CD4-positive, alpha-beta T cell (primary cell): ENCODE data around the gene DNAH9. TPM values are rescaled to one million over a fixed set of nuclear protein-coding genes. Genes with fewer than 3 reads are reported as not detected.

Source experiments
- ATAC-seq: fragments of 200-7000 bp; cut with Tn5 transposase; one replicate; pipeline ENCODE4 v1.10.0; 2022; ENCODE audit warnings: mild to moderate bottlenecking; ENCODE audit not compliant: poor library complexity
- CTCF ChIA-PET: fragments of 350-600 bp; sonication (Branson Sonifier 250); formaldehyde crosslinking; loops from one replicate; lab custom pipeline; 2021; ENCODE audit warnings: antibody characterized with exemption, inconsistent platforms; lab: Charles Lee
- POLR2A ChIA-PET: fragments of 350-600 bp; sonication (Branson Sonifier 250); formaldehyde crosslinking; loops from one replicate; lab custom pipeline; 2021; ENCODE audit warnings: antibody characterized with exemption, inconsistent platforms; lab: Charles Lee
- DNase-seq, 14 experiments: peaks; one replicate each; pipeline ENCODE4 v3.0.0-alpha.2; 2013 to 2020; ENCODE audit warnings: mixed read lengths in 2 of 14
- H3K27ac ChIP-seq, 2 donors: one replicate each; pipeline versions ENCODE4 v1.5.1 to v1.7.0; 2013; ENCODE audit warnings: low read length in 2 of 2, low read depth in 1 of 2, mild to moderate bottlenecking in 1 of 2
- H3K27me3 ChIP-seq, 2 experiments: 1 replicate in 1 of 2; 2 replicates in 1 of 2; pipeline versions ENCODE4 v1.6.1 to v1.7.0; 2013; ENCODE audit warnings: low read length in 2 of 2, control low read depth in 1 of 2, mild to moderate bottlenecking in 1 of 2, moderate library complexity in 1 of 2; ENCODE audit not compliant: insufficient read depth in 2 of 2, control insufficient read depth in 1 of 2
- H3K36me3 ChIP-seq: one replicate; pipeline ENCODE4 v1.6.1; 2013; ENCODE audit warnings: low read length, control low read depth; ENCODE audit not compliant: insufficient read depth
- H3K4me1 ChIP-seq: one replicate; pipeline ENCODE4 v1.6.1; 2013; ENCODE audit warnings: low read length, control low read depth; ENCODE audit not compliant: insufficient read depth
- H3K4me3 ChIP-seq: one replicate; pipeline ENCODE4 v1.5.1; 2013; ENCODE audit warnings: mild to moderate bottlenecking, low read length, moderate library complexity
- H3K9me3 ChIP-seq, 2 experiments: 1 replicate in 1 of 2; 2 replicates in 1 of 2; pipeline versions ENCODE4 v1.6.1 to v1.7.0; 2013; ENCODE audit warnings: low read length in 2 of 2, mild to moderate bottlenecking in 2 of 2, control low read depth in 1 of 2, moderate library complexity in 1 of 2; ENCODE audit not compliant: control insufficient read depth in 1 of 2, insufficient read depth in 1 of 2
- H3K27ac Mint-ChIP-seq: one replicate; pipeline ENCODE4 v1.8.0; 2020; ENCODE audit warnings: mixed read lengths
- H3K27me3 Mint-ChIP-seq: one replicate; pipeline ENCODE4 v1.8.0; 2021; ENCODE audit warnings: mixed read lengths
- H3K36me3 Mint-ChIP-seq: one replicate; pipeline ENCODE4 v1.8.0; 2021; ENCODE audit warnings: low read depth, mixed read lengths
- H3K4me1 Mint-ChIP-seq: one replicate; pipeline ENCODE4 v1.8.0; 2021; ENCODE audit warnings: low read depth, mixed read lengths
- H3K4me3 Mint-ChIP-seq: one replicate; pipeline ENCODE4 v1.8.0; 2020; ENCODE audit warnings: mild to moderate bottlenecking, mixed read lengths
- H3K9me3 Mint-ChIP-seq: one replicate; pipeline ENCODE4 v1.8.0; 2020; ENCODE audit warnings: mixed read lengths
- intact Hi-C, 2 experiments: fragments of 100-400 bp; cut with DNase I in 1 of 2; cut with micrococcal nuclease in 1 of 2; formaldehyde crosslinking; loops; one replicate each; pipeline versions ENCODE4 v1.15.1 to v1.9.0; 2023 to 2025; cut with DNase I, micrococcal nuclease
- total RNA-seq, 174 experiments: library from RNA in 2 of 174; stranded (reverse) in 2 of 174; gene quantifications; one replicate each; pipeline ENCODE4 v1.2.3 and lab custom pipeline; 2021 to 2026
- TF ChIP-seq, protein P1 (sequence below): fragments of 200-600 bp; IDR thresholded peaks from one replicate; pipeline ENCODE4 v1.8.0; 2022; ENCODE audit warnings: antibody characterized with exemption, mild to moderate bottlenecking

The DNAH9 gene
- total RNA-seq, 2 experiments from 2014 or later: not detected

DNA sequence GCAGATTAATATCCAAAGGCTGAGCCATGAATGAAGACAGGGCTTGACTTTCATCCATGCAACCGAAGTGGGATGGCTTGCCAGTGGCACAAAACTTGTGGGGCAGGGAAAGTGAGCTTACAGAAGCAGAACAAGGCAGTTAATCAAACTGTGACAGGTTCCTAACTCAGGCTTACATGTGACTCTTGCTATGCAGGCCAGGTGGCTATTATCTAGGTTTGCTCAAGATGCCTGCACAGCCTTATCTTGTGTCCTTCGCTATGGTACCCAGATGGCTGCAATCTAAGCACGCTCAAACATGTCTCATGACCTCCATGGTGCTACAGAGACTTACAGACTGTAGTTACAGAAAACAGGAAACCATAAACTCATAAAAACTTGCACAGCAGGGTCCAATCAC, 8.6 kb upstream of the DNAH9 start:
- intact Hi-C loops: no loop called here
- TF ChIP-seq, protein P1, sequence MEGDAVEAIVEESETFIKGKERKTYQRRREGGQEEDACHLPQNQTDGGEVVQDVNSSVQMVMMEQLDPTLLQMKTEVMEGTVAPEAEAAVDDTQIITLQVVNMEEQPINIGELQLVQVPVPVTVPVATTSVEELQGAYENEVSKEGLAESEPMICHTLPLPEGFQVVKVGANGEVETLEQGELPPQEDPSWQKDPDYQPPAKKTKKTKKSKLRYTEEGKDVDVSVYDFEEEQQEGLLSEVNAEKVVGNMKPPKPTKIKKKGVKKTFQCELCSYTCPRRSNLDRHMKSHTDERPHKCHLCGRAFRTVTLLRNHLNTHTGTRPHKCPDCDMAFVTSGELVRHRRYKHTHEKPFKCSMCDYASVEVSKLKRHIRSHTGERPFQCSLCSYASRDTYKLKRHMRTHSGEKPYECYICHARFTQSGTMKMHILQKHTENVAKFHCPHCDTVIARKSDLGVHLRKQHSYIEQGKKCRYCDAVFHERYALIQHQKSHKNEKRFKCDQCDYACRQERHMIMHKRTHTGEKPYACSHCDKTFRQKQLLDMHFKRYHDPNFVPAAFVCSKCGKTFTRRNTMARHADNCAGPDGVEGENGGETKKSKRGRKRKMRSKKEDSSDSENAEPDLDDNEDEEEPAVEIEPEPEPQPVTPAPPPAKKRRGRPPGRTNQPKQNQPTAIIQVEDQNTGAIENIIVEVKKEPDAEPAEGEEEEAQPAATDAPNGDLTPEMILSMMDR: no peak
- H3K9me3 ChIP-seq: peaks cover 0 to 4% of the 10 kb centered on the region in 2 experiments
- CTCF ChIA-PET: no interaction called here
- POLR2A ChIA-PET: no interaction called here
- Mint-ChIP-seq H3K27ac (no peak overlapping the region), H3K9me3 (peaks cover 12% of the 10 kb centered on the region), H3K36me3 (no peaks in the 10 kb centered on the region), H3K4me1 (no peaks in the 10 kb centered on the region), H3K4me3 (no peak overlapping the region), H3K27me3 (no peaks in the 10 kb centered on the region)
- no peak overlapping the region for H3K4me3 ChIP-seq
- DNase-seq (no peak), ATAC-seq (no peak)
- no peaks in the 10 kb centered on the region for H3K36me3 ChIP-seq
- no peaks in the 10 kb centered on the region for H3K4me1 ChIP-seq
- H3K27me3 ChIP-seq: no peaks in the 10 kb centered on the region
- H3K27ac ChIP-seq: no peak overlapping the region

DNA sequence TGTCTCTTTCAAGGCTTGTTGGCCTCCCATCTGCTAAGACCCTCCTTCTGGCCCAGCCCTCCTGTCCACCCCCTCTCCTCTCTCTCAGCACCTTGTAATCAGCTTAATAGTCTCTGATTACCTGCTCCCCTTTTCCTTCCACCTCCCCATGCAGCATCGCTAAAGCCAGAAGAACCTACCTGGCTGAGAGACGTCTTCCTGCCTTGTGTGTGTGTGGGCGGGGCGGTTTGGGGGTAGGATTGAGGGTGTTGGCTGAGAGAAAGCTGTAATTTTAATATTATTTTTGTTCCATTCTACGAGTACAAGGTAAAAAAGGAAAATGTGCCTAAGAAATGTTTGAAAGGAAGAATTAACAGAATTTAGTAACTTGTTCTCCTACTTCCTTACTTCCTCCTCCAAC, 3.4 kb downstream of the DNAH9 start:
- intact Hi-C loops: no loop called here
- Mint-ChIP-seq H3K27ac (no peak overlapping the region), H3K4me1 (no peaks in the 10 kb centered on the region), H3K9me3 (peaks cover 6% of the 10 kb centered on the region), H3K27me3 (peaks cover 29% of the 10 kb centered on the region), H3K36me3 (no peaks in the 10 kb centered on the region), H3K4me3 (no peak overlapping the region)
- H3K4me3 ChIP-seq: no peak overlapping the region
- no peaks in the 10 kb centered on the region for H3K4me1 ChIP-seq
- no peaks in the 10 kb centered on the region for H3K36me3 ChIP-seq
- ChIA-PET CTCF (no interaction called here), POLR2A (no interaction called here)
- H3K9me3 ChIP-seq: peaks cover 0 to 15% of the 10 kb centered on the region in 2 experiments
- ATAC-seq (no peak), DNase-seq (no peak)
- H3K27ac ChIP-seq: no peak overlapping the region
- TF ChIP-seq, protein P1: no peak
- H3K27me3 ChIP-seq: peaks cover 4 to 10% of the 10 kb centered on the region in 2 experiments

DNA sequence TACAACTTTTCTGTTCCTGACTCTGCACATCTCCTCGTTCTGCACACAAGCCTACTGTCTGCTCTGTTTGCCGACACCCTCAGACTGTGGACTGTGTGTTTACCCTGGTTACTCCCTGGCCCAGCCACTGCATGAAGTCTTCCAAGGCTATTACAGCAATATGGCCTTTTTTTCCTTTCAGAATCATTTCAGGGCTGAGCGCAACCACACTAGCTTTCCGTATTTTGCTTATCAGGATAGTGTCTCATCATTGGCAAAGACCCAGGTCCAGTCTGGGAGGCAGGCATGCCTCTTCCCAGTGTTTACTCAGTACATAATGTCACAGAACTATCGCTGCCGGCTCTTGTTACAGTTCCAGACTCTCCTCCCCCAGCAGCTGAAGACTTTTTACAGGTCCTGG, 10.1 kb downstream of the DNAH9 start:
- ATAC-seq (no peak), DNase-seq (no peak)
- intact Hi-C loops: no loop called here
- Mint-ChIP-seq H3K4me1 (no peaks in the 10 kb centered on the region), H3K4me3 (no peak overlapping the region), H3K27me3 (peaks cover 7% of the 10 kb centered on the region), H3K9me3 (peaks cover 15% of the 10 kb centered on the region), H3K27ac (no peak overlapping the region), H3K36me3 (no peaks in the 10 kb centered on the region)
- POLR2A ChIA-PET: no interaction called here
- Histone ChIP-seq H3K4me1 (no peaks in the 10 kb centered on the region), H3K27me3 (no peaks in the 10 kb centered on the region), H3K4me3 (no peak overlapping the region), H3K9me3 (peaks cover 0 to 10% of the 10 kb centered on the region in 2 experiments), H3K27ac (no peak overlapping the region), H3K36me3 (no peaks in the 10 kb centered on the region)
- CTCF ChIA-PET: no interaction called here
- TF ChIP-seq, protein P1: no peak
